ENCODE data around the gene HPN.

Gene HPN

DNA sequence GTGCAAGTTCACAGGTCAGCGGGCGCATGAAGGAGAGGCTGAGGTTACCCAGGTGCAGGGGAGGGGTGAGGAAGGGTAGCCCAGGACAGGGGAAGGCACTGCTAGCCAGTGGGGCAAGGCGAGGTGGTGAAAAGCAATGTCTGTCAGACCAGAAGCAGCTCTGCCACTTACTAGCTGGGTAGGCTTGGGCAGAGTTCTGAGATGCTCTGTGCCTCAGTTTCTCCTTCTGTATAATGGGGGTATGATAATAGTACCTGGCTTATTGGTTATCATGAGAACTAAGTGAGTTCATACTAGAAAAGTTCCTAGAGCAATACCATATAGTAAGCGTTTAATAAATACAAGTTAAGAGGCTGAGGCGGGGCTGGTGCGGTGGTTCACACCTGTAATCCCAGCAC, 25.6 kb upstream of the HPN start:
- TF ChIP-seq, protein P1, sequence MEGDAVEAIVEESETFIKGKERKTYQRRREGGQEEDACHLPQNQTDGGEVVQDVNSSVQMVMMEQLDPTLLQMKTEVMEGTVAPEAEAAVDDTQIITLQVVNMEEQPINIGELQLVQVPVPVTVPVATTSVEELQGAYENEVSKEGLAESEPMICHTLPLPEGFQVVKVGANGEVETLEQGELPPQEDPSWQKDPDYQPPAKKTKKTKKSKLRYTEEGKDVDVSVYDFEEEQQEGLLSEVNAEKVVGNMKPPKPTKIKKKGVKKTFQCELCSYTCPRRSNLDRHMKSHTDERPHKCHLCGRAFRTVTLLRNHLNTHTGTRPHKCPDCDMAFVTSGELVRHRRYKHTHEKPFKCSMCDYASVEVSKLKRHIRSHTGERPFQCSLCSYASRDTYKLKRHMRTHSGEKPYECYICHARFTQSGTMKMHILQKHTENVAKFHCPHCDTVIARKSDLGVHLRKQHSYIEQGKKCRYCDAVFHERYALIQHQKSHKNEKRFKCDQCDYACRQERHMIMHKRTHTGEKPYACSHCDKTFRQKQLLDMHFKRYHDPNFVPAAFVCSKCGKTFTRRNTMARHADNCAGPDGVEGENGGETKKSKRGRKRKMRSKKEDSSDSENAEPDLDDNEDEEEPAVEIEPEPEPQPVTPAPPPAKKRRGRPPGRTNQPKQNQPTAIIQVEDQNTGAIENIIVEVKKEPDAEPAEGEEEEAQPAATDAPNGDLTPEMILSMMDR (IDR thresholded peaks at IDR 0.05; ENCODE audit: control insufficient read depth, extremely low read depth, insufficient read depth) = no peak
- H3K4me3 ChIP-seq (ENCODE audit: low read depth, low read length) = no peak overlapping the region
- DNase-seq (ENCODE audit: low read depth) = no peak

DNA sequence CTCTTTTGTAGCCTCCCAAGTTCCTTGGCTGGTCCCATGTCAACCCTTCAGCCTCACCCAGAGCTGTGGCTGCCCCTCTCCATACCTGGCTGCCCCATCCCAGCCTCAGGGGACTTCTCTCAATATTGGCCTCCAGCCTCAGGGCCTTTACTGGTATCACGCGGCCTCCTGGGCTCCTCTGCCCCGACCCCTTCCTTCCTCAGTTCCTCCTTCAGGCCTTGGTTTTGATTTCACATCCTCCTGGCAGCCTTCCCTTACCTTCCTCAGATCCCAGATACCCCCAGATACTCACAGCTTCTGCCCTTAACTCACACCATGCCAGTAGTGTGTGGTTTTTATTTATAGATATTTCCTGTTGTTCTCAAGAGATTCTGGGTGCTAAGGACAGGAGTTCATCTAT, 24.0 kb upstream of the HPN start:
- TF ChIP-seq, protein P1 (IDR thresholded peaks at IDR 0.05; ENCODE audit: control insufficient read depth, extremely low read depth, insufficient read depth) = no peak
- H3K4me3 ChIP-seq (ENCODE audit: low read depth, low read length) = no peak overlapping the region
- DNase-seq (ENCODE audit: low read depth) = no peak

- no peak overlapping the region for H3K4me3 ChIP-seq (ENCODE audit: low read depth, low read length)
- TF ChIP-seq, protein P1 (IDR thresholded peaks at IDR 0.05; ENCODE audit: control insufficient read depth, extremely low read depth, insufficient read depth) = no peak
- no peak for DNase-seq (ENCODE audit: low read depth)
These were observed 23.1 kb upstream of the HPN start for GRCh38 chr19:35018379-35018778.

DNA sequence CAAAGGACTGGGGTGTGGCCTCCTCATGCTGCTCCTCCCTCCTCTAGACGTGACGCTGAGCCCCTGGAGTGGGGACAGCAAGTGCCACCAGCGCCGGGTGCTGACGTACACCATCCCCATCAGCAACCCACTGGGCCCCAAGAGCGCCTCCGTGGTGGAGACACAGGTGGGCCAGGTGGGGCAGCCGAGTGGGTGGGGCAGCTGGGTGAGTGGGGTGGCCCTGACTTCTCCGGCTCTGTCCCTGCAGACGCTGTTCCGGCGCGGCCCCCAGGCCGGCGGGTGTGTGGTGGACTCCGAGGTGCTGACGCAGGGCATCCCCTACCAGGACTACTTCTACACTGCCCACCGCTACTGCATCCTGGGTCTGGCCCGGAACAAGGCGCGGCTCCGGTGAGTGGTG, 22.4 kb upstream of the HPN start:
- no peak for DNase-seq (ENCODE audit: low read depth)
- TF ChIP-seq, protein P1 (IDR thresholded peaks at IDR 0.05; ENCODE audit: control insufficient read depth, extremely low read depth, insufficient read depth) = no peak

DNA sequence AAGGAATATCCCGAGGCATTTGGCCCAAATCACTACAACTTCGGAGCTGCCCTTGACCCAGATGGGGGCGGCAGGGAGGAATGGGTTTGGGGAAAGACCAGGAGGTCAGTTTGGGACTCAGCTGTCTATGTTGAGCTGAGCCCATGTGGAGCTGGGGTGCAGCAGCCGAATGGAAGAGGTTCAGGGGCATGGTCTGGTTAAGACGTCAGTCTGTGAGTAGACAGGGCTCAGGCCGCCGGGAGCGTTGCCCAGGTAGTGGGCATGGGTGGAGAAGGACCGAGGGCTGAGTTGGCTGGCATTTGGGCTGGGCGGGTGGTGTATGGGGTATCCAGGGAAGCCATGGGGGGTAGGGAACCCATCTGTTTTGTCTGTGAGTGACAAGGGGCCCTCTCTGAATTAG, 20.5 kb upstream of the HPN start:
- DNase-seq (ENCODE audit: low read depth) = no peak
- TF ChIP-seq, protein P1 (IDR thresholded peaks at IDR 0.05; ENCODE audit: control insufficient read depth, extremely low read depth, insufficient read depth) = no peak
- no peak overlapping the region for H3K4me3 ChIP-seq (ENCODE audit: low read depth, low read length)

More for the DNA sequence above, 22.4 kb upstream of the HPN start:
- no peak overlapping the region for H3K4me3 ChIP-seq (ENCODE audit: low read depth, low read length)

GRCh38 chr19:35021596-35021995, 19.9 kb upstream of the HPN start:
- H3K4me3 ChIP-seq (ENCODE audit: low read depth, low read length) = no peak overlapping the region
- no peak for DNase-seq (ENCODE audit: low read depth)
- TF ChIP-seq, protein P1 (IDR thresholded peaks at IDR 0.05; ENCODE audit: control insufficient read depth, extremely low read depth, insufficient read depth) = no peak

DNA sequence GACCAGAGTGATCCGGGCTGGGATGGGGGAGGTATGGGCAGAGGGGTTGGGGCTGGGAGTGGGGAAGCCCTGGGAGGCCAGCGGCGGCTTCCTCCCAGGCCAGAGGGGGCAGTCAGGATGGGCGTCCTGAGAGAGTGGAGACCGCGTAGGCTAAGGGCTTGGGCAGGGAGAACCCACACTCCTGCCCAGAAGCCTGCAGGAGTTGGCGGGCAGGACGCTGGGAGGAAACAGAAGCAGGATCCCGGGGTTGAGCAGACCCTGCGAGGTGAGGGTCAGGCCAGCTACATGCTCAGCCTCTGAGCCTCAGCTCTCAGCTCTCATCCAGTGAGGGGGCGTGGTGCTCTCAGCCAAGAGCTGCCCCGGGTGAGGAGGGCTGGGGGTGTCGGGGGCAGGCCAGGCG, 19.1 kb upstream of the HPN start:
- DNase-seq (ENCODE audit: low read depth) = no peak
- no peak overlapping the region for H3K4me3 ChIP-seq (ENCODE audit: low read depth, low read length)
- TF ChIP-seq, protein P1 (IDR thresholded peaks at IDR 0.05; ENCODE audit: control insufficient read depth, extremely low read depth, insufficient read depth) = no peak

All from LNCaP clone FGC (cell line).